NCI-H146 treated with DMSO at 0.1 percent for 48 hours (cell line): ENCODE measurements around the gene MARCO.
"Not testable (repeated sequence)": the region's sequence is repeated elsewhere in the genome, so short reads cannot be mapped to it uniquely, and the experiment has no call there.

Experiments used
- DNase-seq: peaks from one replicate; lab custom pipeline; 2025; ENCODE audit not compliant: unreplicated experiment; lab: John Stamatoyannopoulos, UW

Gene MARCO

DNA sequence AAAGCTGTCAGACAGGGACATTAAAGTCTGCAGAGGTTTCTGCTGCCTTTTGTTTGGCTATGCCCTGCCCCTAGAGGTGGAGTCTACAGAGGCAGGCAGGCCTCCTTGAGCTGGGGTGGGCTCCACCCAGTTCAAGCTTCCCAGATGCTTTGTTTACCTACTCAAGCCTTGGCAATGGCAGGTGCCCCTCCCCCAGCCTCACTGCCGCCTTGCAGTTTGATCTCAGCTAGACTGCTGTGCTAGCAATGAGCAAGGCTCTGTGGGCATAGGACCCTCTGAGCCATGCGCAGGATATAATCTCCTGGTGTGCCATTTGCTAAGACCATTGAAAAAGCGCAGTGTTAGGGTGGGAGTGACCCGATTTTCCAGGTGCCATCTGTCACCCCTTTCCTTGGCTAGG is 61.9 kb downstream of the MARCO start:
- DNase-seq = not testable (repeated sequence)

- DNase-seq = no peak
Measured at GRCh38 chr2:119004602-119005001, 62.6 kb downstream of the MARCO start.

DNA sequence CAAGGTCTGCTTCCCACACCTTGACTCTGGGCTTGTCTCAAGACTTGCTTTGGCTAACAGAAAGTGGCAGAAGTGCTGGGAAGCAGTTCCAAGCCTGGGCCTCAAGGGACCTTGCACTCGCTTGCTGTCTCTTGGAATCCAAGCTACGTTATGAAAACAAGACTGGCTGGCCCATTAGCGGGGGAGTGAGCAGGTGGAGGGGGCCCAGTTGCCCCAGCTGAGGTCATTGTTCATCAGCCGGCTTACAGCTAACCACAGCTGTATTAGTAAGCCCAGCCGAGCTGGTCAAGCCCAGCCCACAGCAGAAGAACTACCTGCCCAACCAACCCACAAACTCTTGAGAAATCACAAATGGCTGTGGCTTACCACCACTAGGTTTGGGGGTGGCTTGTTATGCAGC is 63.1 kb downstream of the MARCO start:
- DNase-seq = no peak

DNA sequence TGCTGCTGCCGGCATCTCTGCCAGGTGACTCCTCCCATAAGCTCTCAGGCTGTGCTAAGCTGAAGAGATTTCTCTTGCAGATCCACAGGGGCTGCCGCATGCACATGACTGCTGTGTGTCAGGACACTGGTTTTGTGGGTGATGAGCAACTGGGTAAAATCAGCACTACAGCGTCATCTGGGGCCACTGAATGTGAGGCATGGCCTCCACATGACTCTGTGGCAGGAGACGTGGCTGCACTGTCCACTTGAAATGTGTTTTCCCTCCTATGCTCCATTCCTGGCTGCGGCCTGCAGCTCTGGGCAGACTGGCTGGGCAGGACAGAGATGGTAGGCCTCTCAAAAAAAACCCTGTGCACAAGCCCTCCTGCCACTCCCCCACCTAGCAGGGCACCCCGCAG is 63.6 kb downstream of the MARCO start:
- DNase-seq = no peak

GRCh38 chr2:119006441-119006840 is 64.4 kb downstream of the MARCO start:
- no peak for DNase-seq

DNA sequence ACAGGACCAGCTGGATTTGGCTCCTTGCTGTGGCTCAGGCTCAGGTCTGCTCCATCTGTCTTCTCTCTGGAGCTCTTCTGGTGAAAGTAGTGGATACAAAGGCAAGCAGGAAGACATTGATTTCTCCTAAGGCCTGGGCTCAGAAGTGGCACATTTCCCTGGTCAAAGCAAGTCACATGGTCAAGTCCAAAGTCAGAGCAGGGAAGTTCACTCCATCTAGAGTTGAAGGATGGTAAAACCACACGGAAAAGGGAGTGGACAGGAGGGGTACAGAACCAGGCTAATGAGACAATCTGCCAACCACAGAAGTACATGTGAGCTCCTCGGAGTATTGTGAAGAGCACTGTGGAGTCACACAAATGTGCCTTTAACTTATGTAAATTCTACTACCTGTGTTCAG is 66.1 kb downstream of the MARCO start:
- no peak for DNase-seq

GRCh38 chr2:119009110-119009509 is 67.1 kb downstream of the MARCO start:
- no peak for DNase-seq

GRCh38 chr2:119010336-119010735 is 68.3 kb downstream of the MARCO start:
- no peak for DNase-seq

DNA sequence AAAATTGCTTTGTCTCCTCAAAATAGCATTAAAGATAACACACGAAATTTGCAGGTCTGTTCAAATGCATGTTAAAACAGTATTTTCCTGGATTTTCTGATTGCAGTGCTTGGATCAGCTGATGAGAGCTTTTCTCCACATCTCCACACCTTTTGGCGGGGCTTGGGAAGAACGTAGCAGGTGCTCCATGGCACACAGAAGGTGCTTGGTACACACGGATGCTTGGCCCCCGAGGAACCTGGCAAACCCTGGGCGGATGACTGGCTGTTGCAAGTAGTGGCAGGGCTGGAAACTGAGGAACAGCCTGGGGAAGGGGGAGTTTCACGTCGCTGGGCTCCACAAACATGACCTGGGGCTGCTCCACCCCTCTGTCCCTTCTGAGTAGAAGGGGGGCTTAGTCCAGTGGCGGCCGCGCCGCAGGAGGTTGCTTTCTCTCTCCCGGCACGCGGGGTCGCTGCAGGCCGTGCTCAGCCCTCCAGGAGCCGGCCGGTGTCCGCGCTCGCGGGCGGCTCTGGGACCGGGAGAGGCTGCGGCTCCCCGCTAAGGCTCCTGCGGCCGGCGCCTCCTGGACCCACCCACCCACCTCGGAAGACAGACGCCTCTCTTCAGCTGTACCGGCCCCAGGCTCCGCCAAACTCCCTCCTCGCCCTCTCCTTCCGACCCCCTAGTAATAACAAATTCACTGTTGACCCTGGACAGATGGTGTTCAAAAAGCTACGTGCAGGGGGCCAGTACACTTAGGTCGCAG is 69.3 kb downstream of the MARCO start:
- DNase-seq = peak; percentile 21

GRCh38 chr2:119011910-119012209 is 69.9 kb downstream of the MARCO start:
- no peak for DNase-seq

GRCh38 chr2:119012345-119013301 is 70.6 kb downstream of the MARCO start:
- no peak for DNase-seq

DNA sequence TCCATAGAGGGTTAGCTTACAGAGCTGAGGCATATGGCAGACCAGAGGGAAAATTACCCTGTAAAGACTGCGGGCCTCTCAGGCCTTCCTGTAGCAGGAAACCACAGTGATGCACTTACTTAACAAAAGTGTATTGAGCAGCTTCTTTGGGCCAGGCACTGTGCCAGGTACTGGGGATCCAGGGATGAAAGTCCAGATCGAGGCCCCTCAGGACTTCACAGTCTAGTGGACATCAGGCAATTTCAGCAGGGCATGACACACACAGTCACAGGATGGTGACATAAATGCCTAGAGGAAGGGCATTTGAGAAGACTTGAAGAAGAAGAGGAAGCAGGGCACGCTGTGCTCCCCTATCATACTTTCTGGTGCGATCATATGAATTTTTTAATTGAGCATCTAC is 71.7 kb downstream of the MARCO start:
- no peak for DNase-seq

GRCh38 chr2:119015845-119016244 is 73.9 kb downstream of the MARCO start:
- DNase-seq = peak; percentile 20

GRCh38 chr2:119019521-119019920 is 77.5 kb downstream of the MARCO start:
- no peak for DNase-seq

GRCh38 chr2:119022678-119023077 is 80.7 kb downstream of the MARCO start:
- DNase-seq = no peak

- no peak for DNase-seq
Measured at GRCh38 chr2:119023534-119023933, 81.5 kb downstream of the MARCO start.

GRCh38 chr2:119024152-119024551 is 82.2 kb downstream of the MARCO start:
- no peak for DNase-seq

- no peak for DNase-seq
Measured at GRCh38 chr2:119024568-119024967, 82.6 kb downstream of the MARCO start.

DNA sequence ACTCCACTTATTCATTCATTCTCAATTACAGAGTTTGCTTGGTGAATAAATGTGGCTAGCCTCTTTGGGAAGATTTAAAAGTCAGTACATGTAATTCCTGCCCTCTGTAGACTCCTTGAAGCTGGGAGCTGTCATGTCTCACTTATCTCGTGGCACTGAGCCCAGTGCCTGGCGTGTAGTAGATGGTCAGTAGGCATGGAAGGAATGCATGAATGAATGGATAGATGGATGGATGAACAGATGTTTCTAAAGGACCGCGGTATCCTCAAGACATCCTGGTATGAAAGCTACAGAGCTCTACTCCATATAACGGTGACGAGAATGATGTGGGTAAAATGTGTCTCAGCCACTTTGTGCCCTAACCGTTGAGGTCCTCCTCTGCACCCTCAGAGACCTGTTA is 83.0 kb downstream of the MARCO start:
- DNase-seq = no peak

GRCh38 chr2:119025762-119026351 is 83.9 kb downstream of the MARCO start:
- no peak for DNase-seq

GRCh38 chr2:119026890-119027289 is 84.9 kb downstream of the MARCO start:
- no peak for DNase-seq
